ENCODE measurements around the gene TSC22D4. TPM values are rescaled to one million over a fixed set of nuclear protein-coding genes. Genes with fewer than 3 reads are reported as not detected.
"Not testable (repeated sequence)": the region's sequence is repeated elsewhere in the genome, so short reads cannot be mapped to it uniquely, and the experiment has no call there.

TSC22D4 gene
- total RNA-seq, 1 experiment from 2014 or later = 71.0 TPM

- Histone ChIP-seq H3K4me3 (ENCODE audit: low read depth, low read length, poor library complexity, severe bottlenecking) (no peak overlapping the region), H3K4me1 (ENCODE audit: insufficient read depth, low read length, poor library complexity, severe bottlenecking) (no peaks in the 10 kb centered on the region), H3K9me3 (ENCODE audit: low read depth, low read length, poor library complexity, severe bottlenecking) (no peaks in the 10 kb centered on the region), H3K27ac (ENCODE audit: low read depth, low read length, poor library complexity, severe bottlenecking) (no peak overlapping the region), H3K27me3 (replicated peaks; ENCODE audit: insufficient read depth, low read depth, low read length, poor library complexity) (no peaks in the 10 kb centered on the region), H3K36me3 (ENCODE audit: insufficient read depth, low read length, poor library complexity, severe bottlenecking) (no peaks in the 10 kb centered on the region)
- ChIA-PET POLR2A (ENCODE audit: low non-redundant PET) (no interaction called here), CTCF (no interaction called here)
- no TSS peak for BruUV-seq (replicated peaks)
- DNase-seq (ENCODE audit: low spot score) = no peak
- intact Hi-C loops (cut with micrococcal nuclease; ENCODE audit: unreplicated experiment) = no loop called here
- TF ChIP-seq EZH2 (IDR thresholded peaks at IDR 0.05; ENCODE audit: borderline replicate concordance, low read depth, low read length, poor library complexity, severe bottlenecking) = no peak
- no peak for TF ChIP-seq CTCF (conservative IDR thresholded peaks at IDR 0.05; ENCODE audit: low read depth, low read length)
Observed at GRCh38 chr7:100457033-100457432, 22.0 kb downstream of the TSC22D4 start.

GRCh38 chr7:100456562-100456961, 22.5 kb downstream of the TSC22D4 start:
- ChIA-PET POLR2A (ENCODE audit: low non-redundant PET) (no interaction called here), CTCF (no interaction called here)
- H3K4me1 ChIP-seq (ENCODE audit: insufficient read depth, low read length, poor library complexity, severe bottlenecking) = no peaks in the 10 kb centered on the region
- no peaks in the 10 kb centered on the region for H3K27me3 ChIP-seq (replicated peaks; ENCODE audit: insufficient read depth, low read depth, low read length, poor library complexity)
- intact Hi-C loops (cut with micrococcal nuclease; ENCODE audit: unreplicated experiment) = no loop called here
- no peak for DNase-seq (ENCODE audit: low spot score)
- TF ChIP-seq CTCF (conservative IDR thresholded peaks at IDR 0.05; ENCODE audit: low read depth, low read length) (no peak), EZH2 (IDR thresholded peaks at IDR 0.05; ENCODE audit: borderline replicate concordance, low read depth, low read length, poor library complexity, severe bottlenecking) (no peak)
- H3K4me3 ChIP-seq (ENCODE audit: low read depth, low read length, poor library complexity, severe bottlenecking) = no peak overlapping the region
- no peak overlapping the region for H3K27ac ChIP-seq (ENCODE audit: low read depth, low read length, poor library complexity, severe bottlenecking)
- H3K36me3 ChIP-seq (ENCODE audit: insufficient read depth, low read length, poor library complexity, severe bottlenecking) = no peaks in the 10 kb centered on the region
- H3K9me3 ChIP-seq (ENCODE audit: low read depth, low read length, poor library complexity, severe bottlenecking) = no peaks in the 10 kb centered on the region
- BruUV-seq (replicated peaks) = no TSS peak

- intact Hi-C loops (cut with micrococcal nuclease; ENCODE audit: unreplicated experiment) = no loop called here
- Histone ChIP-seq H3K4me3 (ENCODE audit: low read depth, low read length, poor library complexity, severe bottlenecking) (no peak overlapping the region), H3K36me3 (ENCODE audit: insufficient read depth, low read length, poor library complexity, severe bottlenecking) (no peaks in the 10 kb centered on the region), H3K9me3 (ENCODE audit: low read depth, low read length, poor library complexity, severe bottlenecking) (no peaks in the 10 kb centered on the region), H3K27ac (ENCODE audit: low read depth, low read length, poor library complexity, severe bottlenecking) (no peak overlapping the region), H3K27me3 (replicated peaks; ENCODE audit: insufficient read depth, low read depth, low read length, poor library complexity) (no peaks in the 10 kb centered on the region), H3K4me1 (ENCODE audit: insufficient read depth, low read length, poor library complexity, severe bottlenecking) (no peaks in the 10 kb centered on the region)
- TF ChIP-seq CTCF (conservative IDR thresholded peaks at IDR 0.05; ENCODE audit: low read depth, low read length) (no peak), EZH2 (IDR thresholded peaks at IDR 0.05; ENCODE audit: borderline replicate concordance, low read depth, low read length, poor library complexity, severe bottlenecking) (no peak)
- ChIA-PET CTCF (interaction anchor here (0.7 kb wide), 2 partner anchors 21 to 115 kb away, joined by 4 to 9 read pairs; no protein-coding TSS in a partner anchor), POLR2A (ENCODE audit: low non-redundant PET) (no interaction called here)
- no TSS peak for BruUV-seq (replicated peaks)
- DNase-seq (ENCODE audit: low spot score) = no peak
Observed at GRCh38 chr7:100455206-100455605, 23.8 kb downstream of the TSC22D4 start.

GRCh38 chr7:100453854-100454253, 25.2 kb downstream of the TSC22D4 start:
- H3K4me3 ChIP-seq (ENCODE audit: low read depth, low read length, poor library complexity, severe bottlenecking); DNase-seq (ENCODE audit: low spot score); intact Hi-C loops (cut with micrococcal nuclease; ENCODE audit: unreplicated experiment); H3K27ac ChIP-seq (ENCODE audit: low read depth, low read length, poor library complexity, severe bottlenecking); H3K27me3 ChIP-seq (replicated peaks; ENCODE audit: insufficient read depth, low read depth, low read length, poor library complexity); BruUV-seq (replicated peaks); H3K9me3 ChIP-seq (ENCODE audit: low read depth, low read length, poor library complexity, severe bottlenecking); H3K36me3 ChIP-seq (ENCODE audit: insufficient read depth, low read length, poor library complexity, severe bottlenecking); H3K4me1 ChIP-seq (ENCODE audit: insufficient read depth, low read length, poor library complexity, severe bottlenecking): not testable (repeated sequence)
- ChIA-PET POLR2A (ENCODE audit: low non-redundant PET) (interaction anchor here (0.5 kb wide), 1 partner anchor 938 kb away, joined by 3 read pairs; no protein-coding TSS in a partner anchor), CTCF (interaction anchor here (0.8 kb wide), 1 partner anchor 12 kb away, joined by 3 read pairs; no protein-coding TSS in a partner anchor)

All from A673 (cell line).